ENCODE measurements around the gene MYO1B.

Gene MYO1B

DNA sequence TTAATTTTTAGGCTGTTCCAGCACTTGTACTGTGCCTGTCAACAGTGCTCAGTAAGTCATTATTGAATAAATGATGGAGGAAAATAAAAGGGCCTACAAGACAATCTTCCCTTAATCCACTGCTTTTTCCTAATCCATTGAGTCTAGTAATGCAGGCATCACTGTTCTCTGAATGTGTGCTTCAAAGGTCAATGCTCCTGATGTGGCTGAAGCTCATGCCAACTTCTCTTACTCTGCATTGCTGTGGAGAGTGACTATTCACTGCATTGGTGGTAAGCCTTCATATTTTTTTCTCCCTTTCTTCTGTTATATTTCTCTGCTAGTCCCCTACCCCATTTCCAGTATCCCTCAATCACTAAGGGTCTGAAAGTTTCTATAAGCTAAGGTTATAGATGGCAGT, 31.9 kb upstream of the MYO1B start:
- H3K4me1 ChIP-seq (ENCODE audit: insufficient read depth, low read length), result peaks cover 8% of the 10 kb centered on the region; the same call in 1 of the 2 replicates
- H3K9me3 ChIP-seq (ENCODE audit: insufficient read depth, low read depth, low read length), result no peaks in the 10 kb centered on the region; the same call in 1 of the 2 replicates
- no peaks in the 10 kb centered on the region for H3K36me3 ChIP-seq (ENCODE audit: insufficient read depth, low read depth, low read length)
- no peak overlapping the region for H3K4me3 ChIP-seq (ENCODE audit: low read length)
- no peak overlapping the region for H3K9ac ChIP-seq (ENCODE audit: low read depth, low read length)
- H3K27me3 ChIP-seq (ENCODE audit: insufficient read depth, low read length), result no peaks in the 10 kb centered on the region
- no peak overlapping the region for H3K27ac ChIP-seq (ENCODE audit: low read length)

DNA sequence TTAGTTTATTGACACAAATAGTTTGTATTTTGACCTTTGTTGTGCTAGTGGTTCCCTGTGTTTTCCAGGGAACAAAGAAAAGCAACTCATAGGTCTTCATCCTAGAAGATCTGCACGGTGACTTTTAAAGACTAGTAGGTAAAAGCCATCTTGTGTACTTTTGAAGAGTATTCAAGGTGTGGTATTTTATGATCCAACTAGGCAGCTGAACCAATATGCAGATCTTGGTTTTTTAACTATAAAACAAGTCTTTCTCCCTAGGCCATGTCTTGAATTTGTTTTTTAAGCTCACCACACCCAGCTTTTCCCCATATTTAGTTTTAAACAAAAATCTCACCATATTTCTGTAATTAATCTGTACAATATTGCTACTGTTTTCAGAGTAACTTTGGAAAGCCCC, 30.0 kb upstream of the MYO1B start:
- H3K36me3 ChIP-seq (ENCODE audit: insufficient read depth, low read depth, low read length), result no peaks in the 10 kb centered on the region
- H3K4me1 ChIP-seq (ENCODE audit: insufficient read depth, low read length), result peaks cover 8% of the 10 kb centered on the region; the same call in 1 of the 2 replicates
- H3K9ac ChIP-seq (ENCODE audit: low read depth, low read length), result no peak overlapping the region
- no peaks in the 10 kb centered on the region; the same call in 1 of the 2 replicates for H3K9me3 ChIP-seq (ENCODE audit: insufficient read depth, low read depth, low read length)
- H3K4me3 ChIP-seq (ENCODE audit: low read length), result no peak overlapping the region
- no peak overlapping the region for H3K27ac ChIP-seq (ENCODE audit: low read length)
- H3K27me3 ChIP-seq (ENCODE audit: insufficient read depth, low read length), result no peaks in the 10 kb centered on the region

DNA sequence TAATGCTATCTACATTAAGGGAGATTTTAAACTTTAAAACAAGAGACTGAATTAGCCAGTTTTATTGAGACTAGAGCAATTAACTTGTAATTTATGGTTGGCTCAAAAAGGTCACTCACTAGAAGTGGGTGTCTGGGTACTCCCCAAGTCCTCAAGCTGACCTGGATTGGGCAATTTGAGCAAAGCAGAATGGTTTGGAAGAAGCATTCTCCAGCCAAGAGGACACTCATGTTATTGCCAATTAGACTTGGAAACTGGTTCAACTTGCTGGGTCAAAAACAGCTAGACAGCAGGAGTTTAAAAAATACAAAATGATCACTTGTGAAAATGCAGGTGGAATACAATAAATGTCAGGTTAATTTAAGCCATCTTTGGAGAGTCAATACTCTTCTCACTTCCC, 29.5 kb upstream of the MYO1B start:
- H3K27ac ChIP-seq (ENCODE audit: low read length), result no peak overlapping the region
- no peaks in the 10 kb centered on the region for H3K36me3 ChIP-seq (ENCODE audit: insufficient read depth, low read depth, low read length)
- H3K4me3 ChIP-seq (ENCODE audit: low read length), result no peak overlapping the region
- H3K9me3 ChIP-seq (ENCODE audit: insufficient read depth, low read depth, low read length), result no peaks in the 10 kb centered on the region; the same call in 1 of the 2 replicates
- no peak overlapping the region for H3K9ac ChIP-seq (ENCODE audit: low read depth, low read length)
- no peaks in the 10 kb centered on the region for H3K27me3 ChIP-seq (ENCODE audit: insufficient read depth, low read length)
- peaks cover 8% of the 10 kb centered on the region; the same call in 1 of the 2 replicates for H3K4me1 ChIP-seq (ENCODE audit: insufficient read depth, low read length)

DNA sequence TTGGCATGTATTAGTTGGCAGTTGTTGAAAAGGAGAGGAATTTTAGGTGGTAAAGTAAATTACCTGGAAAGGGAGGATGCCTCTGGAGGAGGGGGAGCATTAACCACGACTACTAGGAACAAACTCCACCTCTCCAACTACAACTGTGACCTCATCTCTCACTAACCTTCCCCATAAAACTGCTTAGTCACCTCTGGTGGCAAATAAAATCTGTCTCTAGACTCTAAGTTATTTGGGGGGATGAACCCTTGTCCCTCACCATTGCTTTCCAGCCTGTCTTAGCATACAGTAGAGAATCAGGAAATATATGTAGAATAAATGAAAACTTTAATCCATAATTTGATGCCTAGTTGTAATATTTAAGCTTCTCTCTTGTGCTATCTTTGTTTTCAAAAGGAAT, 27.6 kb upstream of the MYO1B start:
- no peaks in the 10 kb centered on the region for H3K9me3 ChIP-seq (ENCODE audit: insufficient read depth, low read depth, low read length)
- no peaks in the 10 kb centered on the region for H3K27me3 ChIP-seq (ENCODE audit: insufficient read depth, low read length)
- H3K36me3 ChIP-seq (ENCODE audit: insufficient read depth, low read depth, low read length), result no peaks in the 10 kb centered on the region
- no peak overlapping the region for H3K4me3 ChIP-seq (ENCODE audit: low read length)
- peak overlapping the region; percentile 46; the same call in 1 of the 2 replicates for H3K9ac ChIP-seq (ENCODE audit: low read depth, low read length)
- peaks cover 8% of the 10 kb centered on the region; the same call in 1 of the 2 replicates for H3K4me1 ChIP-seq (ENCODE audit: insufficient read depth, low read length)
- no peak overlapping the region for H3K27ac ChIP-seq (ENCODE audit: low read length)

DNA sequence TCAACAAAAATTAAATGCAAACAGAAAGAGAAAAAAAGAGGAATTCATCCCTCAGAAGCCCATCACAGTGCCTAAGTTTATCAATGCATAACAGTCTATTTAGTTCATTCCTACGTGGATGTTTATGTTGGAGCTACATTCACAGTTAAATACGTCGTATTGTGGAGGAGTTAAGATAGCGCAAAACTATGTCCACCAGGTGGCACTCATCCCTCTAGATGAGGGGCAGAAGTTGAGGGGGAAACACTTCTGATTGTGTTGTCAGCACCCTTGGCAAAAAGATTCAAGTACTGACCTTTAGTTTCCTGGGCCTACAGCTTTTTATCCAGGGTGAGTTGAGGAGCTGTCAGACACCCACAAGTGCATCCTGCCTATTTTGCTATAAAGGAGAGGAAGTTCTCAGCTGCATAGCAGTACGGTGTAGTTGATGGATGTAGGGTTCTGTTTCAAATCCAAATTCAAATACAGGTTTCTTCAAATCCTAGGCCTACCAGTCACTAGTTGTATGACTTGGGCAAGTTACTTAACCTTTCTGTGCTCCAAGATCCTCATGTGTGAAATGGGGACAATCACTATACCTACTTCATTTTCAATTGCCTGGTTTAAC, 26.8 kb upstream of the MYO1B start:
- H3K4me3 ChIP-seq (ENCODE audit: low read length), result no peak overlapping the region
- H3K4me1 ChIP-seq (ENCODE audit: insufficient read depth, low read length), result peaks cover 8% of the 10 kb centered on the region; the same call in 1 of the 2 replicates
- no peaks in the 10 kb centered on the region for H3K27me3 ChIP-seq (ENCODE audit: insufficient read depth, low read length)
- peak overlapping the region; percentile 46; the same call in 1 of the 2 replicates for H3K9ac ChIP-seq (ENCODE audit: low read depth, low read length)
- H3K27ac ChIP-seq (ENCODE audit: low read length), result no peak overlapping the region
- no peaks in the 10 kb centered on the region for H3K36me3 ChIP-seq (ENCODE audit: insufficient read depth, low read depth, low read length)
- no peaks in the 10 kb centered on the region for H3K9me3 ChIP-seq (ENCODE audit: insufficient read depth, low read depth, low read length)

DNA sequence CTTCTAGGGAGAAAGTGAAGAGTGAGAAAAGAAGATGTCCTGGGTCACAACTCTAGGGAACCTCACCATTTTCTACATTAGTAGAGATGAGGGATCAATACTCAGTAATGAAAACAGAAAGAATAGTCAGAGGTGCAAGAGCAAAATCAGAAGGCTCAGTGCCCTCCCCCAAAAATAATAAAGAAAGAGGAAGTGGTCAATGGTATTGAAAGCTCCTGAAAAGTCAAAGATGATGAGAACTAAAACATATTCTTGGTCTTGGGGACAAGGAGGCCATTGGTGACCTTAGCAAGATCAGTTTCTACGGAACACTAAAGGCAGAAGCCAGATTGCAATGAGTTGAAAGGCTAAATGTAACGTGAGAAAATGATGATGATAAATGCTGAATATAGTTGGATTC, 24.5 kb upstream of the MYO1B start:
- no peak overlapping the region for H3K27ac ChIP-seq (ENCODE audit: low read length)
- no peaks in the 10 kb centered on the region for H3K27me3 ChIP-seq (ENCODE audit: insufficient read depth, low read length)
- H3K4me3 ChIP-seq (ENCODE audit: low read length), result no peak overlapping the region
- H3K36me3 ChIP-seq (ENCODE audit: insufficient read depth, low read depth, low read length), result no peaks in the 10 kb centered on the region
- no peaks in the 10 kb centered on the region for H3K9me3 ChIP-seq (ENCODE audit: insufficient read depth, low read depth, low read length)
- no peak overlapping the region for H3K9ac ChIP-seq (ENCODE audit: low read depth, low read length)
- H3K4me1 ChIP-seq (ENCODE audit: insufficient read depth, low read length), result peaks cover 15% of the 10 kb centered on the region; the same call in 1 of the 2 replicates

DNA sequence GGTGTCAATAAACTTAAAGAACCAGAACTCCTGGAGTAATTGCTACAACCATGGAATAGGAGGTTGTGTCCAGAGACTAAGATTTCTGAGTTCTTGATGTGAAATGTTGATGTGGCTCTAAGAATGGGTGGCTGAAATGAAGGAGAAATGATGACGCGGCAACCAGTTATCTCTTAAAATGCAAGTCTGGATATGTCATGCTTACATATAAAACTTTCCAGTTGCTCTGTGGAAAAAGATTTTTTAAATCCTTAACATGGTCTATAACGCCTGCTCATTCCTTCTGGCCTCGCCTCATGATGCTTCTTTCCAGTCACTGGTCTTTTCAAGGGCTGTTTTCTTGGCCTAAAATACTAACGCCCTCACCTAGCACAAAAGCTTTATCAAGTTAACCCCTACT, 23.5 kb upstream of the MYO1B start:
- H3K9ac ChIP-seq (ENCODE audit: low read depth, low read length), result no peak overlapping the region
- H3K27ac ChIP-seq (ENCODE audit: low read length), result no peak overlapping the region
- peaks cover 22% of the 10 kb centered on the region; the same call in 1 of the 2 replicates for H3K4me1 ChIP-seq (ENCODE audit: insufficient read depth, low read length)
- H3K36me3 ChIP-seq (ENCODE audit: insufficient read depth, low read depth, low read length), result no peaks in the 10 kb centered on the region
- no peak overlapping the region for H3K4me3 ChIP-seq (ENCODE audit: low read length)
- no peaks in the 10 kb centered on the region for H3K9me3 ChIP-seq (ENCODE audit: insufficient read depth, low read depth, low read length)
- H3K27me3 ChIP-seq (ENCODE audit: insufficient read depth, low read length), result no peaks in the 10 kb centered on the region

DNA sequence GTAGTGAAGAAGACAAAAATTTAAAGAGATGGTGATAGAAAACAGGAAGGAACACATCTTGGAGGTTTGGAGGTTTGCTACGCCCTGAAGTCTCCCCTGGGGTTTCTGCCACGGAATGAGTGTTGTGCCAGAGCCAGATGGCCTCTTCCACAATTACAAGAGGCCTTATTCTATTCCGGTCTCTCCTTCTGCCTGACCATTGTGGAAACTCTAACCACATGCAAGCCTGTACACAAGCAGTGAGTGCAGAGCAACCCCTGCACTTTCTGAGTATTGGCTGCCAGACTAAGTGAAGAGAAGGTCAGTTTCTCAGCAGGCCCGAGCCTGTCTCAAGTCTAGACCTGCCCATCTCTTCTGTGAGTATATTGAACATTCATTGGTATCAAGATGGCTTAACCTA, 22.7 kb upstream of the MYO1B start:
- Histone ChIP-seq H3K4me1 (ENCODE audit: insufficient read depth, low read length) (peaks cover 22% of the 10 kb centered on the region; the same call in 1 of the 2 replicates), H3K9me3 (ENCODE audit: insufficient read depth, low read depth, low read length) (no peaks in the 10 kb centered on the region), H3K27me3 (ENCODE audit: insufficient read depth, low read length) (no peaks in the 10 kb centered on the region), H3K9ac (ENCODE audit: low read depth, low read length) (no peak overlapping the region), H3K4me3 (ENCODE audit: low read length) (no peak overlapping the region), H3K36me3 (ENCODE audit: insufficient read depth, low read depth, low read length) (no peaks in the 10 kb centered on the region), H3K27ac (ENCODE audit: low read length) (no peak overlapping the region)

DNA sequence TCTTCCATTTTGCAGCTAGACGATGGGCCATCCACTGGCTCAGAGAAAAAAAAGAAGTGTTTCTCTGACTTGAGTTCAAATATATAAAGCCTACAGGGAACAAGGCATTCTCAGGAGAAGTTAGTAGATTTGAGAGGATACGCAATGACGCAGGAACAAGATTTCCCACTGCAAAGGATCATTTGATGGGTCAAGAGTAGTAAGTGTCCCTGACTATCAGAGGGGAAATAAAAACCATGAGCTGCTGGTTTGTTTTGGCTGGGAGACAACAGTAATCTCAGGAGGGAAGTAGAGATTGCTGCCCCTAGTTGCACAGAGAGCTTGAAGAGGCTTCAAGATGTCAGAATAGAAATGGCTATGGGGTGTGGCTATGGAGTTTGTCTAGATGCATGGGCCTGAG, 22.3 kb upstream of the MYO1B start:
- H3K36me3 ChIP-seq (ENCODE audit: insufficient read depth, low read depth, low read length), result no peaks in the 10 kb centered on the region
- no peaks in the 10 kb centered on the region for H3K9me3 ChIP-seq (ENCODE audit: insufficient read depth, low read depth, low read length)
- H3K27ac ChIP-seq (ENCODE audit: low read length), result no peak overlapping the region
- H3K9ac ChIP-seq (ENCODE audit: low read depth, low read length), result no peak overlapping the region
- H3K27me3 ChIP-seq (ENCODE audit: insufficient read depth, low read length), result no peaks in the 10 kb centered on the region
- no peak overlapping the region for H3K4me3 ChIP-seq (ENCODE audit: low read length)
- H3K4me1 ChIP-seq (ENCODE audit: insufficient read depth, low read length), result peaks cover 17% of the 10 kb centered on the region; the same call in 1 of the 2 replicates

DNA sequence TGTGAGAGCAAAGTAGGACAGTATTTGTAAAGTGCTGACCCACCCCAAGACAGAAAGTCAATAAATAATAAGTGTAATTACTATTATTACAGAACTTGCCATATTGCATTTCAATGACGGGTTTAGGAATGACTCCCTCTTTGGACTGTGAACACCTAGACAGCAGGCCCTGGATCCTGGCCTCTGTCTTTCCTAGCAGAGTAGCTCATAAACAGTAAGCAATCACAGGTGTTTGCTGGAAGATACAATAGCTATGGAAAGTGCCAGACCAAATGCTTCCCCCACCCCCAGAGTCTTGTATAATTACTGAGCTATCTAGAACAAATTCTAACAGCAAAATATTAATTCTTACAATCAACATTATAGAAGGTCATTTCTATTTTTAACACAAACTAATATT, 20.1 kb upstream of the MYO1B start:
- H3K4me3 ChIP-seq (ENCODE audit: low read length), result no peak overlapping the region
- no peak overlapping the region for H3K9ac ChIP-seq (ENCODE audit: low read depth, low read length)
- no peaks in the 10 kb centered on the region for H3K27me3 ChIP-seq (ENCODE audit: insufficient read depth, low read length)
- H3K4me1 ChIP-seq (ENCODE audit: insufficient read depth, low read length), result peaks cover 15% of the 10 kb centered on the region; the same call in 1 of the 2 replicates
- no peaks in the 10 kb centered on the region for H3K9me3 ChIP-seq (ENCODE audit: insufficient read depth, low read depth, low read length)
- no peaks in the 10 kb centered on the region for H3K36me3 ChIP-seq (ENCODE audit: insufficient read depth, low read depth, low read length)
- no peak overlapping the region for H3K27ac ChIP-seq (ENCODE audit: low read length)

DNA sequence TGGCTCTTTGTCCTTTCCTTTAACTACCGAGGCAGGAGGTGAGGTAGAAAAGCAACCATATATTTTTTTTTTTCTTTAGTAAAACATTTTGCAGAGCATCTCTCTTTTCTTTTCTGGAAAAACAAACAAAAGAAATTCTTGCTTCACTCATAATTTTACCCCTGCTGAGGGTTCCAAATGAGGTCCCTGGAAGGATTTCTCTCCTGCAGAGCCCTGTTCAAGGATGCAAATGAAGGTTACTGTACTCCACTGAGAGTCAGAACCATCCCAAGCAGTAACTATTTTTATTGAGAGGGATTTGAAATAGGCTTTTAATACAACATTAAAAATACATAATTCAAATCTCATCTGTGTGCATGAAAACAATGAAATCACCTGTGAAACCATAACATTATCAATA, 19.5 kb upstream of the MYO1B start:
- Histone ChIP-seq H3K9ac (ENCODE audit: low read depth, low read length) (no peak overlapping the region), H3K27me3 (ENCODE audit: insufficient read depth, low read length) (no peaks in the 10 kb centered on the region), H3K27ac (ENCODE audit: low read length) (no peak overlapping the region), H3K9me3 (ENCODE audit: insufficient read depth, low read depth, low read length) (no peaks in the 10 kb centered on the region), H3K36me3 (ENCODE audit: insufficient read depth, low read depth, low read length) (no peaks in the 10 kb centered on the region), H3K4me3 (ENCODE audit: low read length) (no peak overlapping the region), H3K4me1 (ENCODE audit: insufficient read depth, low read length) (peaks cover 15% of the 10 kb centered on the region; the same call in 1 of the 2 replicates)

DNA sequence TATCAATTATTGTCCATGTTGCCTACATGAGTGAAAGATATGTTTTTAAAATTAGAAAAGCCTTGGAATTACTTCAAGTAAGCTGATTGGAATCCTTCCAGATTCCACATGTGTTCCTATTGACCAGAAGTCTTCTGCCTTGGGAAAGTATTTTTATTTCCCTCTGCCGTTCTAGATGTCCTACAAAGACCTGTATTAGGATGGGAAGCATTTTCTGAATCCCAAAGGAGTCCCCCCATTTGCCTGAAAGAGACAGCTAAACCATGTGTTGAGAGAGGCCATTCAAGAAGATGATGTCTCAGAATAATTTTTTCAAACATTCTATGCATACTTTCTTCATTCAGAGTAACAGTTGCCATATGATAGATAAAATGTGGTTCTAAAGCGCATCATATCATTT, 19.0 kb upstream of the MYO1B start:
- Histone ChIP-seq H3K36me3 (ENCODE audit: insufficient read depth, low read depth, low read length) (no peaks in the 10 kb centered on the region), H3K4me1 (ENCODE audit: insufficient read depth, low read length) (peaks cover 15% of the 10 kb centered on the region; the same call in 1 of the 2 replicates), H3K27me3 (ENCODE audit: insufficient read depth, low read length) (no peaks in the 10 kb centered on the region), H3K27ac (ENCODE audit: low read length) (no peak overlapping the region), H3K9me3 (ENCODE audit: insufficient read depth, low read depth, low read length) (no peaks in the 10 kb centered on the region), H3K4me3 (ENCODE audit: low read length) (no peak overlapping the region), H3K9ac (ENCODE audit: low read depth, low read length) (no peak overlapping the region)
